Measurements from ENCODE around the gene NAT10.

NAT10 gene

GRCh38 chr11:34150494-34151151 lies 45.2 kb downstream of the NAT10 start:
- DNase-seq = no peak

GRCh38 chr11:34151166-34151565 lies 45.7 kb downstream of the NAT10 start:
- DNase-seq = no peak

- DNase-seq = no peak
These were observed 46.8 kb downstream of the NAT10 start for GRCh38 chr11:34151916-34152845.

- no peak for DNase-seq
These were observed 48.8 kb downstream of the NAT10 start for GRCh38 chr11:34154059-34154875.

- DNase-seq = no peak
These were observed 49.8 kb downstream of the NAT10 start for GRCh38 chr11:34155057-34155756.

- DNase-seq = no peak
These were observed 50.3 kb downstream of the NAT10 start for GRCh38 chr11:34155757-34156062.

- no peak for DNase-seq
These were observed 51.7 kb downstream of the NAT10 start for GRCh38 chr11:34157163-34157562.

GRCh38 chr11:34158661-34159060 lies 53.2 kb downstream of the NAT10 start:
- DNase-seq = no peak

GRCh38 chr11:34160049-34160721 lies 54.8 kb downstream of the NAT10 start:
- no peak for DNase-seq

GRCh38 chr11:34160791-34161190 lies 55.4 kb downstream of the NAT10 start:
- DNase-seq = no peak

GRCh38 chr11:34161361-34161760 lies 55.9 kb downstream of the NAT10 start:
- no peak for DNase-seq

- no peak for DNase-seq
These were observed 56.5 kb downstream of the NAT10 start for GRCh38 chr11:34161812-34162492.

- no peak for DNase-seq
These were observed 57.0 kb downstream of the NAT10 start for GRCh38 chr11:34162493-34162820.

- no peak for DNase-seq
These were observed 57.4 kb downstream of the NAT10 start for GRCh38 chr11:34162856-34163255.

GRCh38 chr11:34165121-34165520 lies 59.7 kb downstream of the NAT10 start:
- DNase-seq = no peak

GRCh38 chr11:34165786-34166555 lies 60.5 kb downstream of the NAT10 start:
- DNase-seq = no peak

- no peak for DNase-seq
These were observed 61.6 kb downstream of the NAT10 start for GRCh38 chr11:34166806-34167740.

- no peak for DNase-seq
These were observed 62.5 kb downstream of the NAT10 start for GRCh38 chr11:34167961-34168360.

GRCh38 chr11:34168642-34169420 lies 63.4 kb downstream of the NAT10 start:
- DNase-seq = no peak

Data from hematopoietic multipotent progenitor cell treated with erythropoietin and hydrocortisone succinate and interleukin-3 and kit ligand, for 8 days (in vitro differentiated cells).